GM19452 (cell line): ENCODE results near the gene PRSS38.

ENCODE experiments used
- ATAC-seq: cut with Tn5 transposase; IDR thresholded peaks from one replicate; pipeline ENCODE4 v1.9.1; 2021; ENCODE audit not compliant: unreplicated experiment

The PRSS38 gene

DNA sequence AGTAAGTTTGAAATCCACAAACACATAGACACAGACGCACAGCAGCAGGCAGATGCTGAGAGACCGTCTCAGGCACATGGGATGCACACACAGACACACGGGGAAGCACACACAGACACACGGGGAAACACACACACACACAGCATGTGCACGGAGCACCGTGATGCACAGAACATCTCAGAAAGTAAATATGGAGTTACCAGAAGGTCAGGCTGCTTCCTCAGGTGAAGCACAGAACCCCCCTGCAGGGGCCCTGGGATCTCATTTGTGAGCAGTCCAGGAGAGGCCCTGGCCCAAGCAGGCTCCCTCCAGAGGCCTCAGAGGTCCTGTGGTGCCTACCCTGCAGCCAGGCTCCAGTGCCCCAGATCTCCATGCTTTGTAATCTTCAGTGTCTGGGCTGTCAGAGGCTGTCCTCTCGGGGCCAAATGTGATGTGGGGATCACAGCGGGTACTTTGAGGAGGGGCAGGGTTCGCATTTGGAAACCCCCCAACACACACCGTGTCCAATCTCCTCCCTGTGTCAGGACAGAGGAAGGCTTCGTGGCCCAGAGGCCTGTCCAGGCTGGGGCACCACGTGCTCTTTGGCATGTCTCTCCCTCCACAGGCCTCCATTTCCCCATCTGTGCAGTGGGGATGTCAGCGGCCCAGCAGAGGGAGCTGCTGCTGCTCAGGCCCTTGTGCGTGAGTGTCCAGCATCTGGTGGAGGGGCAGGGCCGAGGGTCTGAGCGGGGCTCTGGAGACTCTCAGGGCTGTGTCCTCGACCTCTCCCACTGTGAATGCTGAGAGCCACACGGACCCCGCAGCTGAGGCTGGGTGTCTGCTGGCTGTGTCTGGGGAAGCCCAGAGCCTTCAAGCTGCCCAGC lies 23.0 kb upstream of the PRSS38 start:
- ATAC-seq, result no peak

DNA sequence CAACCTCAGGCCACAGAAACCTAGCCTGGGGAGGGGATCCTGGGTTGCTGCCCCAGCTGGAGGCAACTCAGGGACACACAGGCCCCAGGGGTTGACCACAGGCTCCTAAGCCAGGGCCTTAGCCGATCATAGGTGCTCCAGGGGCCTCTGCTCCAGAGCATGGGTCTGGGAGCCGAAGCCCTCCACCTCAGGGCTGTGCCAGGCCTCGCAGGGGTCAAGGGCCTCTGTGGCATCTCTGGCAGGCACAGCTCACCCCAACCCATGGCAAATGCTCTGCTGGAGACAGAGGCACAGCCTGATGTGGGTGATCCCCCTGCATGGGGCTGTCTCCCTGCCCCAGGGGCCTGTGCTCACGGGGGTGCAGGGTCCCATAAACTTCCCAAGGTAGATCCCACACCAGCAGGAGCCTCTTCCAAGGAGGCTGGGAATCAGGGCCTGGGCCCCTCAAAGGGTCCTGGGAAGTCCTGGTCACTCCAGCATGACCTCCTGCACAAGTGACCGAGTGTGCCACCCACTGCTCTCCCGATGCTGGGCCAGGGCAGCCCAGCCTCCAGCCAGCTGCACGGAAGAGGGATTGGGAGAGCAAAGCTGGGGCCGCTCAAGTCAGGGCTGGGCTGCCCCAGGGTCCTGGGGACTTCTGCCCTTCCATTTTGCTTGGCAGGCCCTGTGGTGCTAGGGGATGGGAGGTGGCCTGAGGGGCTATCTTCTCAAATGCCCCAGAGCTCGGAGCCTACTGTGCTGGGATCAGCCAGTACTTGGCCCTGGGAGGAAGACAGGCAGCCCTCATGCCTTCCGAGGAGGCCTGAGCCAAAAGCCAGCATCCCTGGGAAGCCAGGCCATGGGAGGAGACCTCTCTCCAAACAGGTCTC lies 22.2 kb upstream of the PRSS38 start:
- ATAC-seq, result no peak

DNA sequence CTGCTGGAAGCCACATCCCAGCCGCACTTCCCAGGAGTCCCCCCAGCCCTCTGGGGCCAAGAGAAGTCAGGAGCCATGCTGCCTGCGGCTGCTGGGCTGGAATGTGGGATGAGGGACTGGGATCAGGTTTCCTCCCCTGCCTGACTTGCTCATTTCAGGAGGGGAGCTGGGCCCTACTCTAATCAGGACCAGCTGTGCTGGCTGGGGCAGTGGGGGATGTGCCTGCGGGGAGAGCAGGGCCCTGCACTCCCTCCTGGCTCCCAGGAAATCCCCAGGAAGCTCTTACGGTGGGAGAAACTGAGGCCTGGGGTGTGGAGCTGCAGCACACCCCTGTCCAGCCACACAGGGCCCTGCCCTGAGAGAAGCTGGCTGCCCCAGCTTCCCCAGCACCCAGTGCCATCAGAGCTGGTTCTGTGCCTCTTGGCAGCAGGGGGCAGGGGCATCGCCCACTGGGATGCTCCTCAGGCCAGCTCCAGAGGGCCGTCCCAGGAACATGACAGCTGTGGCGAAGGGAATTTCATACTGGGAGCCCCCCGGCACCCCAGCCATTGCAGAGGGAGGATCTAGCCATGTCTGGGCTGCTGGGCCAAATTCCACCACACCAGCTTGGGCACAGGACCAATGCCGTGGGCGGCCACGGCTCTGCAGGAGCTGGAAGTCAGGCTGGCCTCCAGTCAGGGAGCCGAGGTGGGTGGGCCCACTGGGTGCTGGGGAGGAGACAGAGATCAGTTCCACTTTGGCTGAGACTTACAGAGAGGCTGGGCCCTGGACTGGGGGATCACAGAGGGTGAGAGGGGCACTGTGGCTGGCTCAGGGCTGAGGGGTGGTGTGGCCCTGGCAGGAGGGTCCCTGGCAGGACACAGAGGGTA lies 21.3 kb upstream of the PRSS38 start:
- ATAC-seq, result no peak

GRCh38 chr1:227794817-227795192 lies 20.7 kb upstream of the PRSS38 start:
- ATAC-seq, result no peak

- ATAC-seq, result no peak
These were observed 19.7 kb upstream of the PRSS38 start for GRCh38 chr1:227795732-227796131.

DNA sequence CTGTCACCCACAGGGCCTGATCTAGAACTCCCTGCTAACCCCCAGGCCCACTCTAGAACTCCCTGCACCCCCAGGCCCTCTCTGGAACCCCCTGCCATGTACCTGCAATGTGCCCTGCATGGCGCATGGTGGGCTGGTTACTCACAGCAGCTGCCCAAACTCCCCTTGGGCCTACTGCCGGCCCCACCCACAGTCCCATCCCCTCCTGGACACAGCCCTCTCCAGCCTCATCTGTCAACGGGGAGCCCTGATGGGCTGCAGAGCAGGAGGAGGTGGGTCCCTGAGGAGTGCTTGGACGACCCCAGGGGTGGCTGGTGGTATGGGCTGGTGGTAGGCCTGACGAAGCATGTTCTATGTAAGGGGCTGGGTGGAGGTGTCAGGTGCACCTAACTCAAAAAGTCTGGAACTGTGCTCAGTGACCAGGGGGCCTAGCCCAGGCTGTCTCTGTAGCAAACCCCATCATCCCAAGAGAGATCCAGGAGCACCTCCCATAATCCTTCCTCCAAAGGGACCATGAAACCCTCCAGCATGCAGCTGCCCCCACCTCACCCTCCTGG lies 19.0 kb upstream of the PRSS38 start:
- ATAC-seq, result no peak

DNA sequence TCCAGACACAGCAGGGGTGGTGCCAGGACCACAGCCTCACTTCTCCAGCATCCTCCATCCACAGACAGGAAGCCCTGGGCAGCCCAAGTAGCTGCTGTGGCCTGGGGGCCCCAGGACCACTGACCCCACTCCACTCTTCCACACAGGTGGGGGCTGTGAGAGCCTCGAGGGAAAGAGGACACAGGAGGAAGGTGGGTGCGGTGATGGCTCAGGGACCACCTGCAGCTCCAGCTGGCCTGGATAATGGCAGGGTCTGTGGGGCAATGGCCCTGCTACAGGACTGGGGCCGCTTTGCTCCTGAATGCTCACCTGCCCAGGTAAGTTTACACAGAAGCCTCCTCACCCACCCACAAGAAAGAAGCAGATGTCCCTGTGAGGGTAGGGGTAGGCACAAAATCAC lies 18.3 kb upstream of the PRSS38 start:
- ATAC-seq, result no peak

- no peak for ATAC-seq
These were observed 17.9 kb upstream of the PRSS38 start for GRCh38 chr1:227797625-227798024.

DNA sequence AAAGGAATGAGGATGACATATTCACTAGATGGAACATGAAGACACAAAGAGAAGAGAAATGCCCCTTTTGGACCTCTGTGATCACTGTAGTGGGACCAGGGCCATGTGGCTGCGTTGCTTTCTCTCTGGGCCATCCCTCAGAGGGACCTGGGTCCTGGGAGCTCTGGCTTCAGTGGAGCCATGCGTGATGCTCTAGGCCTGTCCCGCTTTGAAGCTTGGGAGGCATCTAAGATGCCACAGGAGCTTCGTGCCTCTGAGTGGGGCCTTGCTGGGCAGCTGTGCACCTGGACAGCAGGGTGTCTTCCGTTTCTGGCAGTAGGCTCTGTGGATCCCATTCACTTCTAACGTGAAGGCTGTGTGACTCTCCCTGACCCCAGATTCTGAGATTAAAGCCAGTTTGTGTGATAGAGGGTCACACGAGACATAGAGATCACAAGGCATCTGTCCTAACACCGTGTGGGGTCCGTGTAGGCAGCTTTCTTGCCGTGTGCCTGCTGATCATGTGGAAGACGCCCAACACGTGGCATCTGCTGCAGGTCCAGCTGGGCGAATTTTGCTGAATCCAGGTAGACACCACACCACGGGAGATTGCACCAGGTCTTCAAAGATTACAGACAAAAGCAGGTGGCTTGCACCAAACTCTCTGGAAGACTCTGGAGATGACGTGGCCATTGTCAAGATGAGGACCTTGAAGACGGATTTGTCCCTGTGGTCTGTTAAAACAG lies 17.2 kb upstream of the PRSS38 start:
- ATAC-seq, result no peak

GRCh38 chr1:227799756-227800155 lies 15.7 kb upstream of the PRSS38 start:
- ATAC-seq, result no peak

DNA sequence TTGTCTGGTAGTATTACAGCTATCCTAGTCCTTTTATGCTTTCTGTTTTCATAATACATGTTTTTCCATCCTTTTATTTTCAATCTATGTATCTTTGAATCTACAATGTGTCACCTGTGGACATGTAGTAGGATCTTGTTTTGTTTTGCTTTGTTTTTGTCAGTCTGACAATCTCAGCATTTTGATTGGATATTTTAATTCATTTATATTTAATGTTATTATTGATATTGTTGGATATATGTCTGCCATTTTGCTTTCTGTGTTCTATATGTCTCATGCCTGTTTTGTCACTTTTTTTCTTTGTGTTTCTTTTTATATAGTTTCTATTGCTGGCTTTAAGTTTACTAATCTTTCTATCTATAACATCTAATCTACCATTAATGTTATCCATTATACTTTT lies 11.5 kb upstream of the PRSS38 start:
- no peak for ATAC-seq

DNA sequence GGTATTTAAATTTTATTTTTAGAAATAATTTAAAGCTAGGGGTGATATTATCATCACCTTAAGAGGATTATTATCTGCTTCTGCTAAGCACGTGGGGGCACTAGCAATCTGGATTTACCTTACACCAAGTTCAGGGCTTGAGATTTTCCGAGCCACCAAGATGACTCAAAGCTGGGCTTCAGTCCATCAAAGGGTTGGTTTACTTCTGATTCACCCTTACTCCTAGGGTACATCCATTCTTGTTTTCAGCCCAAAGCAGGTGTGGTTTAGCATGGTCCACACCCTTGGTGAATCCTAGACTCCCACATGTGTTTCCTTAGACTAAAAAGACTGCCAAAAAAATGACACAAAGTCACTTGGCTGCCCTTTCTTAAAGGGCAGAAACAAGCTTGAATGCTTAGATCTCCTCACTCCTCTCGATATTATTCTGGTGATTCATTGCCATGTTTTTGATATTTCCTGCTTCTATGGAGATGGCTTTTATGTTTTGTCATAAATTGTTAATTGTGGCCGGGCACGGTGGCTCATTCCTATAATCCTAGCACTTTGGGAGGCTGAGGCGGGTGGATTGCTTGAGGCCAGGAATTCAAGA lies 9.8 kb upstream of the PRSS38 start:
- ATAC-seq, result no peak

DNA sequence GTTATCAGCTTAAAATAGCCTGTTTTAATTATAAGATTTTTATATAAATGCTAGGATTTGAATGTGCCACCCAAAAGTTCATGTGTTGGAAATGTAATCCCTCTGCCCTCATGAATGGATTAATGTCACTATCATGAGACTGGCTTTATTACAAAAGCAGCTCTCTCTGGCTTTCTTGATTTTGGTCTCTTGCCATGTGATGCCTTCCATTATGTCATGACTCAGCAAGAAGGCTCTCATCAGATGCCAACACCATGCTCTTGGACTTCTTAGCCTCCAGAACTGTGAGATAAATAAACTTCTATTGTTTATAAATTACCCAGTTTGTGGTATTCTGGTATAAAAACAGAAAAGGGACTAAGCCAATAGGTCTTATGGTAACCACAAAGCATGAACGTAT lies 6.9 kb upstream of the PRSS38 start:
- ATAC-seq, result no peak

DNA sequence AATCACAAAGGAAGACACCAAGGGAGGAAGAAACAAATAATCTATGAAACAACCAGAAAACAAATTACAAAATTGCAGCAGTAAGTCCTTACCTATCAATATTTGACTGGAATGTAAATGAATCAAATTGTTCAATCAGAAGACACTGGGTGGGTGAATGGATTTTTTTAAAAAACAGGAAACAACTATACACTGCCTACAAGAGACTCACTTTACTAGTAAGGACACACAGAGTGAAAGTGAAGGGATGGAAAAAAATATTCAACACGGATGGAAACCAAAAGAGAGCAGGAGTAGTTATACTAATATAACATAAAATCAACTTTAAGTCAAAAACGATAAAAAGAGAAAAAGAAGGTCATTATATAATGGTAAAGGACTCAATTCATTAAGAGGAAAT lies 6.4 kb upstream of the PRSS38 start:
- no peak for ATAC-seq

- no peak for ATAC-seq
These were observed 1.5 kb upstream of the PRSS38 start for GRCh38 chr1:227813962-227814361.

DNA sequence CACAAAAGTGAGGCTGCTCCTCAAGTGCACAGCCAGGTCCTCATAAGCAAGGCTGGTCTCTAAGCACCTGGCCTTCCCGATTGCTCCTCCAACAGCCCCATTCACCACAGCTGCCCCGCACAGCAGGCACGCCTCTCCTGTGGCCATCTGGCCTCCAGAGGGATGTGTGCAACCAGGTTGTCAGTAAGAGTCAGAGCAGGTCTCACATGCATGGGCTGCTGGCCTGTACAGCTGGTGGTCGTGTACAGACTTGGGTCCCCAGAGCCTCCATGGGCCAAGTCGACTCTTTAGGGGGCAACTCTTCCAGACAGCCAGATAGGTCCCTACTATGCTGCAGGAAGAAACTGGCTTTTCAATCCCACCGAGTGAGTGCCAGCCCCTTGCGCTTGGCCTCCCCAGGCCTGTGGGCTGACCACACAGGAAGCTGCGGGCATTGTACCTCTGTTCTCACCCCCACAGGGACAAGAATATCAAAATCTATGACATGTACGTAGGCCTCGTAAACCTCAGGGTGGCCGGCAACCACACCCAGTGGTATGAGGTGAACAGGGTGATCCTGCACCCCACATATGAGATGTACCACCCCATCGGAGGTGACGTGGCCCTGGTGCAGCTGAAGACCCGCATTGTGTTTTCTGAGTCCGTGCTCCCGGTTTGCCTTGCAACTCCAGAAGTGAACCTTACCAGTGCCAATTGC lies 1.4 kb downstream of the PRSS38 start:
- ATAC-seq, result no peak

GRCh38 chr1:227823537-227823936 lies 8.1 kb downstream of the PRSS38 start:
- no peak for ATAC-seq

- ATAC-seq, result no peak
These were observed 8.7 kb downstream of the PRSS38 start for GRCh38 chr1:227824204-227824603.

DNA sequence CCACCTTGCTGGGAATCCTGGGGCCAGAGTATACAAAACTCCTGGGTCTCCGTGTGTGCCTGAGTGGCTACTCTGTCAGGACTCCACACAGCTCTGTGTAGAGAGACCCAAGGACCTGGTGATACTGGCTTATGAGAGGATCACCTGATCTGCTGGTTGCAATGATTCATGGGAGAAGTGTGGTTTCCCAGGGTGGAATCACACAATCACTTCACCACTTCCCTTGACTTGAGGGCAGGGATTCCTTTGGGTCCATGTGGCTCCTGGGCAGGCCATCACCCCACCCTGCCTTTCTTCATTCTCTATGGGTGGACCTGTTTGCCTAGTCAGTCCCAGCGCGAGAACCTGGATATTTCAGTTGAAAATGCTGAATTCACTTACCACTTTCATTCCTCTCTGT lies 13.3 kb downstream of the PRSS38 start:
- no peak for ATAC-seq
